GM12874 (cell line): ENCODE data around the gene CHID1.

Experiments used
- TF ChIP-seq, protein P1 (sequence below): IDR thresholded peaks from 2 replicates; pipeline ENCODE4 v1.5.1; 2011; ENCODE audit warnings: low read depth, mild to moderate bottlenecking, control low read depth, low read length, moderate library complexity; ENCODE audit not compliant: insufficient read depth

CHID1 gene

DNA sequence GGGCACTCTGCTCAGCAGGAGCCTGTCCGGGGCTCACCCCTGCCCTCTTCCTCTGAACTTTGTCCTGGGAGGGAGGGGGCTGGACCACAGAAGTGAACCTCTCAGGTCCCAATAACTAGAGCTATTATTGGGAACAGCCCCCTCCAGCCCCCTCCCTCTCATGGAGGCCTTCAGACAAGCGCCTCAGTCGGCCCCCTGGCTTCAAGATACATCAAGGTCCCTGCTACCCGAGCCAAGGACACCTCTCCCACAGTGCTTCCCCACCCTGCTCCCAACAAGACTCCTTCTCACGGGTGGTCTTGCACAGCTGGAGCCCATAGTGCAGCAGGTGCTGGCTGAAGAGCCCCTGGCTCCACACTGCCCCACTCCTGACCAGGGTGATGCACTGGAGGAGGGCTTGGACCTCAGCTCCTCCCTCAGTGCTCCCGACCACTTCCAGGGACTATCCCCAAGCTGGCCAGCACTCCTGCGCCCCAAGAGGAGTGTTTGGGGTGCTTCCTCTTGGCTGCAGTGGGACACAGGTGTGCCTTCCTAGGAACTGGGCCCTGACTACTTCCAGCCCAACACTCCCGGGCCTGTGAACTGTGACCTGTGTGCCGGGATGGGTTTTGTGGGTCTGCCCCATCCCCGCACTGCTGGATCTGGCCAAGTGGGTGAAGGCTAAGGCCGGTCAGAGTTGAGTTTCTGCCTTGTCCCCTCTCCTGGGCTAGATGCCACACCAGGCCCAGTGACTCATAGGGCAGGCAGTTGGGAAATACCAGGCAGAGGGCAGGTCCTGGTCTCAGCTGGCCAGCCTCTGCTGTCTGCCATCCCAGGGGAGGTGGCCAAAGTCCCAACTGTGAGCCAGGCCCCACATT lies 89.7 kb downstream of the CHID1 start:
- TF ChIP-seq, protein P1, sequence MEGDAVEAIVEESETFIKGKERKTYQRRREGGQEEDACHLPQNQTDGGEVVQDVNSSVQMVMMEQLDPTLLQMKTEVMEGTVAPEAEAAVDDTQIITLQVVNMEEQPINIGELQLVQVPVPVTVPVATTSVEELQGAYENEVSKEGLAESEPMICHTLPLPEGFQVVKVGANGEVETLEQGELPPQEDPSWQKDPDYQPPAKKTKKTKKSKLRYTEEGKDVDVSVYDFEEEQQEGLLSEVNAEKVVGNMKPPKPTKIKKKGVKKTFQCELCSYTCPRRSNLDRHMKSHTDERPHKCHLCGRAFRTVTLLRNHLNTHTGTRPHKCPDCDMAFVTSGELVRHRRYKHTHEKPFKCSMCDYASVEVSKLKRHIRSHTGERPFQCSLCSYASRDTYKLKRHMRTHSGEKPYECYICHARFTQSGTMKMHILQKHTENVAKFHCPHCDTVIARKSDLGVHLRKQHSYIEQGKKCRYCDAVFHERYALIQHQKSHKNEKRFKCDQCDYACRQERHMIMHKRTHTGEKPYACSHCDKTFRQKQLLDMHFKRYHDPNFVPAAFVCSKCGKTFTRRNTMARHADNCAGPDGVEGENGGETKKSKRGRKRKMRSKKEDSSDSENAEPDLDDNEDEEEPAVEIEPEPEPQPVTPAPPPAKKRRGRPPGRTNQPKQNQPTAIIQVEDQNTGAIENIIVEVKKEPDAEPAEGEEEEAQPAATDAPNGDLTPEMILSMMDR: no peak

- TF ChIP-seq, protein P1: no peak
Observed at GRCh38 chr11:819943-820649, 90.5 kb downstream of the CHID1 start.

GRCh38 chr11:819129-819931 lies 91.3 kb downstream of the CHID1 start:
- TF ChIP-seq, protein P1: 0 out of 2 replicates have a peak, but pooled peaks have one; percentile 7

DNA sequence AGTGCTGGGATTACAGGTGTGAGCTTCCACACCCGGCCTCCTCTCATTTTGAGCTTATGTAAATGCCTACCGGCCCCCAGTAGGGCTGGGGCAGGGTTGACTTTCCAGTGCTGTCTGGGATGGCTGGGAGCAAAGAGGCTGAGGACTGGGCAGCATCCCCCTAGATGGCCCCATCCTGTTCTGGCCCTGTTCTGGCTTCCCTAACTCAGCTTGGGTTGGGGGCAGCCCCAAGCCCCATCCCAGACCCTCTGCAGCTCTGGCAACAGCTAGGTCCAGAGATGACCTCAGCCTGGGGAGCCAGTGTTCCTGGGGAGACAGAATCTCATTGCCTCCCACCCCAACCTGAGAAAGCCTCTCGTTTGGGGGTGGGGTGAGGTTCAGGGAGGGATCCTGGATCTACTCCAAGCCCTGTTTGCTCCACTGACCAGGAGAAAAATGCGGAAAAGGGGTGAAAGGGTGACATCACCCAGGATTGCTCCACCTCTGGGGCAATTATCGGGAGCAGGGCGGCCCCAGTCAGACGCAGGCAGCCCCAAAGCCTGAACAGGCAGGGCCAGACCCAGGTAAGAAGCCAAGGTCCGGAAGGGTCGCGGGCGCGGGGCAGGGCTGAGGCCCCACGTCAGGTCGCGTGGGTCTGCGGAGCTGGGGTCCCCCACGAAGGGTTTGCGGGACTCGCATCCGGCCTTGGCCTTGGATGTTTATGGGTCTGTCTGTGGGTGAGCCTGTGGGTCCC lies 92.0 kb downstream of the CHID1 start, which contains the start of gene PNPLA2:
Gene PNPLA2 (plus strand): TSS at position 519 of the 733 bp plus-strand sequence. CDS start 805 bp downstream, outside the sequence.
- TF ChIP-seq, protein P1: no peak
